Prostate gland (tissue), 2 donors: ENCODE measurements around the gene SCAMP2. TPM values are rescaled to one million over a fixed set of nuclear protein-coding genes. Genes with fewer than 3 reads are reported as not detected.

Experiments
- DNase-seq: peaks from one replicate; pipeline ENCODE4 v3.0.0-alpha.2; 2019; ENCODE audit warnings: low spot score
- H3K27ac ChIP-seq, 2 donors: fragments of 200-600 bp; sonication (generic); 2 replicates each; pipeline ENCODE4 v1.5.1; 2017 to 2019
- H3K27me3 ChIP-seq: fragments of 200-600 bp; sonication (generic); replicated peaks from 2 replicates; pipeline ENCODE4 v1.5.1; 2019; ENCODE audit not compliant: insufficient read depth
- H3K36me3 ChIP-seq, 2 donors: fragments of 200-600 bp; sonication (generic); 1 replicate in 1 of 2; 2 replicates in 1 of 2; pipeline versions ENCODE4 v1.5.1 to v1.8.1; 2017 to 2019
- H3K4me1 ChIP-seq: fragments of 200-600 bp; sonication (generic); replicated peaks from 2 replicates; pipeline ENCODE4 v1.5.1; 2019
- H3K4me3 ChIP-seq, 2 donors: fragments of 200-600 bp; sonication (generic); 2 replicates each; pipeline ENCODE4 v1.5.1; 2017 to 2019
- H3K9me3 ChIP-seq: fragments of 200-600 bp; sonication (generic); 2 replicates; pipeline ENCODE4 v1.5.1; 2017
- POLR2A ChIP-seq: fragments of 450-650 bp; IDR thresholded peaks from one replicate; pipeline ENCODE4 v1.6.1; 2016; ENCODE audit warnings: antibody characterized with exemption, mild to moderate bottlenecking
- POLR2AphosphoS5 ChIP-seq: sonication (generic); formaldehyde crosslinking; IDR thresholded peaks from one replicate; pipeline ENCODE4 v1.6.1; 2017; ENCODE audit warnings: antibody characterized with exemption
- WGBS: methylation state at CpG from one replicate; pipeline ENCODE4 v1.1.5; 2018; 5-methylcytosine and 5-hydroxymethylcytosine counted together
- intact Hi-C: fragments of 100-400 bp; cut with DNase I; formaldehyde crosslinking; loops from one replicate; pipeline ENCODE4 v1.14.2; 2022
- total RNA-seq, 2 donors: library from RNA; depleted of rRNA; stranded (reverse); fragments of >200 nt; gene quantifications; one replicate each; pipeline ENCODE4 v1.1.0, GENCODE V29; 2016
- TF ChIP-seq, protein P1 (sequence below), 4 experiments: fragments of 200-600 bp in 2 of 4; fragments of 450-650 bp in 2 of 4; sonication (generic) in 2 of 4; IDR thresholded peaks; 1 replicate in 3 of 4; 2 replicates in 1 of 4; pipeline ENCODE4 v1.5.1; 2016 to 2019; ENCODE audit warnings: antibody characterized with exemption in 4 of 4, mild to moderate bottlenecking in 2 of 4, moderate library complexity in 2 of 4

Gene SCAMP2
- total RNA-seq, 2 donors from 2014 or later: 101 to 103 TPM

DNA sequence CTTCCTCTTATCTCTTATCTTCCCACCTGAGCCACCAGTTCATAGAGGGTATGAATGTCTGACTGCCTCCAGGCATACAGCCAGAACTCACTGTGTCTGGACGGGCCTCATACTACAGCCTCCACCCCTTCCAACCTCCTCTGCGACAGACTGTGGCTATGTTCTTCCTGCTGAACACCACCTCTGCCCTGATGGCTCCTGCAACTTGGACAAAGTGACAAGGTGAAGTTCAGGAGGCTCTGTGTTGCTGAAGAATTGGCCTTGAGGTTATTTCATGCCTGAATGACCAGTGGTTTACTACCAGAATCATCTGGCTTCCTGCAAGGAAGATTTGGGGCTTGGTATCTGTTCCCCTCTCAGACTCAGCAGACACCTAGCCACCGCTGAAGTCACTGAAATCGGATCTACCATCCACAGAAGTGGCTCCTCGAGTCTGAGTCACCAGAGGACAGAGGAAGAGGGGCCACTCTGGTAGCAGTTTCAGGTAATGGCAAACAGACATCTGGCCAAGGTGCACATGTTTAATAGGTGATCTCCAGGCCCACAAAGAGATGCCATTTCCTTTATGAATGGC is 16.0 kb downstream of the SCAMP2 start:
- no peaks in the 10 kb centered on the region for H3K9me3 ChIP-seq
- peaks cover 0 to 11% of the 10 kb centered on the region in 2 donors for H3K36me3 ChIP-seq
- WGBS: 59% methylated on average over 5 of the region's 5 CpGs
- DNase-seq: no peak
- no peak overlapping the region for H3K27ac ChIP-seq
- H3K4me3 ChIP-seq: no peak overlapping the region
- intact Hi-C loops: no loop called here
- H3K4me1 ChIP-seq: peaks cover 8% of the 10 kb centered on the region
- TF ChIP-seq POLR2A (no peak), POLR2AphosphoS5 (no peak)
- TF ChIP-seq, protein P1, sequence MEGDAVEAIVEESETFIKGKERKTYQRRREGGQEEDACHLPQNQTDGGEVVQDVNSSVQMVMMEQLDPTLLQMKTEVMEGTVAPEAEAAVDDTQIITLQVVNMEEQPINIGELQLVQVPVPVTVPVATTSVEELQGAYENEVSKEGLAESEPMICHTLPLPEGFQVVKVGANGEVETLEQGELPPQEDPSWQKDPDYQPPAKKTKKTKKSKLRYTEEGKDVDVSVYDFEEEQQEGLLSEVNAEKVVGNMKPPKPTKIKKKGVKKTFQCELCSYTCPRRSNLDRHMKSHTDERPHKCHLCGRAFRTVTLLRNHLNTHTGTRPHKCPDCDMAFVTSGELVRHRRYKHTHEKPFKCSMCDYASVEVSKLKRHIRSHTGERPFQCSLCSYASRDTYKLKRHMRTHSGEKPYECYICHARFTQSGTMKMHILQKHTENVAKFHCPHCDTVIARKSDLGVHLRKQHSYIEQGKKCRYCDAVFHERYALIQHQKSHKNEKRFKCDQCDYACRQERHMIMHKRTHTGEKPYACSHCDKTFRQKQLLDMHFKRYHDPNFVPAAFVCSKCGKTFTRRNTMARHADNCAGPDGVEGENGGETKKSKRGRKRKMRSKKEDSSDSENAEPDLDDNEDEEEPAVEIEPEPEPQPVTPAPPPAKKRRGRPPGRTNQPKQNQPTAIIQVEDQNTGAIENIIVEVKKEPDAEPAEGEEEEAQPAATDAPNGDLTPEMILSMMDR (IDR thresholded peaks at IDR 0.05): no peak
- H3K27me3 ChIP-seq: no peaks in the 10 kb centered on the region

DNA sequence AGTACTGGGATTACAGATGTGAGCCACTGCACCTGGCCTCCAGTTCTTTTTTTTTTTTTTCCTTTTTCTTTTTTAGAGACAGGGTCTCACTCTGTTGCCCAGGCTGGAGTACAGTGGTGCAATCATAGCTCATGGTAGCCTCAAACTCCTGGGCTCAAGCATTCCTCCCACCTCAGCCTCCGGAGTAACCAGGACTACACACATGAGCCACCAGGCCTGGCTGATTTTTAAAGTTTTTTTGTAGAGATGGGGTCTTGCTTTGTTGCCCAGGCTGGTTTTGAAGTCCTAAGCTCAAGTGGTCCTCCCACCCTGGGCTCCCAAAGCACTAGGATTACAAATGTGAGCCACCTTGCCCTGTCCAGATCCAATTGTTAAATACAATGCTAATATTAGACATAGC is 16.6 kb downstream of the SCAMP2 start:
- no peak overlapping the region for H3K4me3 ChIP-seq
- H3K27me3 ChIP-seq: no peaks in the 10 kb centered on the region
- DNase-seq: no peak
- intact Hi-C loops: no loop called here
- no peak for TF ChIP-seq POLR2A
- TF ChIP-seq, protein P1 (IDR thresholded peaks at IDR 0.05): no peak
- no peak for TF ChIP-seq POLR2AphosphoS5
- peaks cover 0 to 17% of the 10 kb centered on the region in 2 donors for H3K36me3 ChIP-seq
- H3K9me3 ChIP-seq: no peaks in the 10 kb centered on the region
- H3K4me1 ChIP-seq: peaks cover 8% of the 10 kb centered on the region
- 95% methylated on average over 1 of the region's 1 CpG for WGBS
- H3K27ac ChIP-seq: no peak overlapping the region

DNA sequence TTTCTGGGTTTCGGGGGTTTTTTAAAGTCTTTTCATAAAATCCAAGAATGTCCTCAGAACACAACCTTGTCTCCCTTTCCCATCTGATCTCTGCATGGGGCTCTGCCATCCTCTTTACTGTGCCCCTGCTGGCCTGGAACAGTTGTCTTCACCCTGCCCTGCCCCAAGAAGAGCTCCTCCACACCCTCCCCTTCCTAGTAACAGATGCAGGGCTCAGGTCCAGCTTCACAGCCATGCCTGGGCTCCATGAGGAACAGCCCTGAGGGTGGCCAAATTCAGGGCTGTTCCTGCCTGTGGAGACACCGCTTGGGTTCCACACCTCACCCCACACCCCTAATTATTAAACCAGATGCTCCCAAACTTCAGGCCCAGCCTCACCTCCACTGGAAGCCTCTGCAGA is 17.3 kb downstream of the SCAMP2 start:
- H3K27me3 ChIP-seq: no peaks in the 10 kb centered on the region
- intact Hi-C loops: no loop called here
- no peak overlapping the region for H3K27ac ChIP-seq
- DNase-seq: no peak
- peaks cover 4 to 22% of the 10 kb centered on the region in 2 donors for H3K36me3 ChIP-seq
- peaks cover 8% of the 10 kb centered on the region for H3K4me1 ChIP-seq
- WGBS: 71% methylated on average over 2 of the region's 2 CpGs
- no peak overlapping the region for H3K4me3 ChIP-seq
- no peaks in the 10 kb centered on the region for H3K9me3 ChIP-seq
- TF ChIP-seq, protein P1 (IDR thresholded peaks at IDR 0.05): no peak
- TF ChIP-seq POLR2A: no peak
- TF ChIP-seq POLR2AphosphoS5: no peak

DNA sequence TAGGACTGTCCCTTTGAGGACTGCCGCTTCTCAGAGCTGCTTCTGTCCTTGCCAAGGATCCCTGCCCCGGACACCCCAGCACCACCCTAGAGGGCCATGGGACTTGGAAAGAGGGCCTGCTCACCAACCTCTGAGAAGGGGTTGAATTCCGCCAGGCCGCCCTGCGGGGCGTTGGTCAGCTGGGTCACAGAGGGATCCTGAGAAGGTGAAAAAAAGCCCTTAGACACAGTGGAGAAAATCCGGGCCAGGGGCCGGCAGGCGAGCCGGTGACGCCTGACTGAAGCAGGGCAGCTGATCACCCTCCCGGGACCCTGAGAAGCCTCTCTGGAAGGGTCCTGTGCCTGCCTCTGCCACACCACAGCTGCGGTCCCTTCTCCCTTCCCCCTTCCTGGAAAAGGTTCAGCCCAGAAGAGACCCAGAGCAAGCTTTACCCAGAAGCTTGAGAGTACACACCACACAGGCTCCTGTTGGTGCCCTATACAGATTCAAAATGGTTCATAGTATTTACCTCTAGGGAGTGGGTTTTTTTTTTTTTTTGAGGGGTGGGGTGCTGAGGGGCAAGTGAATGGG is 18.6 kb downstream of the SCAMP2 start:
- Histone ChIP-seq H3K27me3 (no peaks in the 10 kb centered on the region), H3K27ac (no peak overlapping the region), H3K9me3 (no peaks in the 10 kb centered on the region), H3K36me3 (peaks cover 10 to 28% of the 10 kb centered on the region in 2 donors), H3K4me3 (no peak overlapping the region), H3K4me1 (peaks cover 8% of the 10 kb centered on the region)
- intact Hi-C loops: no loop called here
- TF ChIP-seq, protein P1 (IDR thresholded peaks at IDR 0.05): no peak
- TF ChIP-seq POLR2AphosphoS5 (no peak), POLR2A (no peak)
- WGBS: 93% methylated on average over 13 of the region's 13 CpGs
- DNase-seq: no peak

DNA sequence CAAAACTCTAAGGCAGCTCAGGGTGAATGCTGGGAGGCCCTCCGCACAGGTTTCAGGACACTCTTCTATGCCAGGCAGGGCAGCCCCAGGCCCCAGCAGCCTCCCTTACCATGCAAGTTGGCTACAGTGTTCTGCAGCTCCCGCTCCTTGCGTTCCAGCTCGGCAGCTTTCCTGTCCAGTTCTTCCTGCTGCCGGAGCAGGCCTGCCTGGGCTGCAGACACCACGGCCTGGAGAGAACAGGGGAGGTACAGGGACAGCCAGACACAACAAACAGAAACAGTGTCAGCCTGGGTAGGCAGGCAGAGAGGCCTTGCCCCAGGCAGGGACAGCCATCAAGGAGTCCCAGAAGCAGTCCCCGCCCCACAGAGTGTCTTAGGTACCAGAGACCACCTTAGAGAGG is 21.2 kb downstream of the SCAMP2 start:
- Histone ChIP-seq H3K27ac (no peak overlapping the region), H3K4me3 (no peak overlapping the region), H3K36me3 (peaks cover 16 to 28% of the 10 kb centered on the region in 2 donors), H3K27me3 (no peaks in the 10 kb centered on the region), H3K9me3 (no peaks in the 10 kb centered on the region), H3K4me1 (no peaks in the 10 kb centered on the region)
- 93% methylated on average over 6 of the region's 7 CpGs for WGBS
- intact Hi-C loops: no loop called here
- no peak for DNase-seq
- TF ChIP-seq, protein P1 (IDR thresholded peaks at IDR 0.05): no peak
- TF ChIP-seq POLR2AphosphoS5 (no peak), POLR2A (no peak)
